Motor neuron (in vitro differentiated cells): ENCODE measurements around the gene SMIM38. TPM values are rescaled to one million over a fixed set of nuclear protein-coding genes. Genes with fewer than 3 reads are reported as not detected.
"Not testable (repeated sequence)": the region's sequence is repeated elsewhere in the genome, so short reads cannot be mapped to it uniquely, and the experiment has no call there.

ENCODE experiments used
- ATAC-seq, 8 experiments: fragments of 200-7000 bp; cut with Tn5 transposase; replicated peaks in 6 of 8; 2 replicates each; pipeline ENCODE4 v1.8.0; 2021; ENCODE audit warnings: mild to moderate bottlenecking in 8 of 8, moderate library complexity in 8 of 8
- H3K27ac ChIP-seq, 2 donors: fragments of 250-450 bp; sonication (Bioruptor Pico); 2 replicates each; pipeline ENCODE4 v1.9.0; 2021; ENCODE audit warnings: antibody characterized with exemption in 2 of 2, mild to moderate bottlenecking in 2 of 2, moderate library complexity in 1 of 2
- H3K4me1 ChIP-seq, 2 donors: fragments of 250-450 bp; sonication (Bioruptor Pico); replicated peaks in 1 of 2; 2 replicates each; pipeline ENCODE4 v1.6.1; 2021; ENCODE audit warnings: antibody characterized with exemption in 2 of 2, mild to moderate bottlenecking in 2 of 2, moderate library complexity in 1 of 2
- H3K4me3 ChIP-seq, 5 donors: fragments of 250-450 bp; sonication (Bioruptor Pico); 2 replicates each; pipeline ENCODE4 v1.9.0; 2021; ENCODE audit warnings: antibody characterized with exemption in 5 of 5, mild to moderate bottlenecking in 5 of 5, moderate library complexity in 4 of 5
- WGBS, 10 experiments: fragments of 450-650 bp; shearing (Covaris generic); methylation state at CpG; one replicate each; pipeline ENCODE4 v1.0.0; 2022; 5-methylcytosine and 5-hydroxymethylcytosine counted together
- in situ Hi-C, 9 experiments: fragments of 400-800 bp; cut with MboI; loops; one replicate each; pipeline ENCODE4 v1.15.0; 2021; ENCODE audit warnings: low sequenced_read_pairs in 9 of 9, low pct_unique_long_range_greater_than_20kb in 2 of 9; ENCODE audit not compliant: unreplicated experiment in 9 of 9
- total RNA-seq, 8 experiments: library from RNA; unstranded; fragments of 300-600 nt; gene quantifications; 2 replicates each; pipeline versions ENCODE4 v1.2.3 to v1.2.4, GENCODE V29; 2022

SMIM38 gene
- total RNA-seq, 8 experiments from 2014 or later: 0.14 to 1.2 (median 0.56) TPM; not detected in 1

DNA sequence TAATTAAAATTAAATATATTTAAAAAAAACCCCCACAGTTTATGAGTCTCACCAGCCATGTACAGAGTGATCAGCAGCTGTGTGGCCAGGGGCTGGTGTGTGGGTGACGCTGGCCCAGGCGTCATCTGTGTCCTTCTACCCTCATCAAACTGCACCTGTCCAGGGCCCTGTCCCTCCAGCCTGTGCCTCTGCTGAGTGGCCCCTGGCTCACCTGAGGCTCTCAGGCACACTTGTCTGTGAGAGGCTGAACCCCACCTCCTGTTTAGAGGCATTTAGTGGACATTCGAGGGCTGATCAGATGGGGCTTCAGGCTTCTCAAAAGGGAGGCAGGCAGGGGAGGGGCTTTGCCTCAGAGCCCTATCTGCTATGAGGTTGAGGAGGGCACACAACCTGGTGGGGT is 29.9 kb upstream of the SMIM38 start:
- no peak overlapping the region for H3K4me3 ChIP-seq
- H3K27ac ChIP-seq: no peak overlapping the region
- H3K4me1 ChIP-seq: peaks cover 9 to 13% of the 10 kb centered on the region in 2 donors
- WGBS, 10 experiments: 81 to 100% methylated on average over 1 to 3 of the region's 3 CpGs; no CpG with 5 or more reads in 8 of the 10 experiments
- ATAC-seq: no peak
- in situ Hi-C loops: no loop called here

- no peak for ATAC-seq
These were observed 29.4 kb upstream of the SMIM38 start for GRCh38 chr11:69126286-69126685.

DNA sequence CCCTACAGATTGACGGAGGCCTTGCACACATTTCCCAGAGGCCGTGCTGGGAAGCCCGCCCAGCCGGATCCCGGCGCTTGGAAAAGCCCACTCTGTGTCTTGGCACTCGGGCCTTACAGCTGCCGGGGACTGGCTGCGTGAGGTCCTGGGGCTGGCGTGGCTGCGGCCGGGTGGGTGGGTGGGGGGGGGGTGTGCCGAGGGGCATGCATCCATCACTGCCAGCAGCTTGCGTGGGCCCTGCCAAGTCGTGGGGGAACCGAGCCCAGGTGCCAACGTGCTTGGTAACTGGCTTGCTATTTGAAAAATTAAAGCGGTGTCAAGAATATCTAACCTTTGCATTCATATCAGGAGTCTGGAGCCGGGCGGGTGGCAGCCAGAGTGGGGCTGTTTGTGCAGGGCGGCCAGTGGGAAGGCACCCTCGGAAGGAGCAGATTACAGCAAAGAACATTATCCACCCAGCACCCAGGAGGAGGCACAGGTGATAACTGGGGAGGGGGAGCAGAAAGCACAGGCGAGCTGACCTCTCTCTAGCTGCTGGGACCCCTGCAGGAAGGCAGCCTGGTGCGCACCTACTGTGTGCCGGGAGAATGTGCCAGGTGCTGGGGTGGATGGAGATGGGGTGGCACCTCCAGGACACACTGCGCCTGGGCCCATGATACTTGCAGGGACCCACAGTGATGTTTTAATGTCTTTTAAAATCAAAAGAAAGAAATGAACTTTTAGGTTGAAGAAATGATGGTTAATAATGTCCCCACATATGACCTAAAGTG is 28.5 kb upstream of the SMIM38 start:
- no peak for ATAC-seq
- Histone ChIP-seq H3K4me3 (no peak overlapping the region), H3K27ac (no peak overlapping the region), H3K4me1 (peaks cover 9 to 17% of the 10 kb centered on the region in 2 donors)
- 78 to 92% (median 84%) methylated on average over 3 to 7 of the region's 26 CpGs; no CpG with 5 or more reads in 6 of the 10 experiments for WGBS, 10 experiments
- in situ Hi-C loops: no loop called here

More at GRCh38 chr11:69126286-69126685, 29.4 kb upstream of the SMIM38 start:
- H3K27ac ChIP-seq: no peak overlapping the region
- WGBS, 10 experiments: 100% methylated on average over 2 of the region's 12 CpGs; no CpG with 5 or more reads in 9 of the 10 experiments
- H3K4me3 ChIP-seq: no peak overlapping the region
- in situ Hi-C loops: no loop called here
- H3K4me1 ChIP-seq: peaks cover 9 to 13% of the 10 kb centered on the region in 2 donors

DNA sequence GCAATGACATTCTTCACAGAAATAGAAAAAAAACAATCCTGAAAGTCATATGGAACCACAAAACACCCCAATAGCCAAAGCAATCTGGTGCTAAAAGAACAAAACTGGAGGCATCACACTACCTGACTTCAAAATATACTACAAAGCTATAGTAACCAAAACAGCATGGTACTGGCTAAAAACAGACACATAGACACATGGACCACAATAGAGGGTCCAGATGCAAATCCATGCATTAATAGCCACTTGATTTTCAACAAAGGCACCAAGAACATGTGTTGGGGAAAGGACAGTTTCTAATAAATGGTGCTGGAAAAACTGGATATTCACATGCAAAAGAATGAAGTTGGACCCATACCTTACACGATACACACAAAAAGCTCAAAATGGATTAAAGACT is 27.9 kb upstream of the SMIM38 start:
- in situ Hi-C loops: no loop called here
- WGBS, 10 experiments: 60 to 100% (median 100%) methylated on average over 1 of the region's 1 CpG
- no peak overlapping the region for H3K27ac ChIP-seq
- H3K4me3 ChIP-seq: no peak overlapping the region
- no peak for ATAC-seq
- H3K4me1 ChIP-seq: peaks cover 6 to 11% of the 10 kb centered on the region in 2 donors

GRCh38 chr11:69129053-69129452 is 26.7 kb upstream of the SMIM38 start:
- Histone ChIP-seq H3K27ac (no peak overlapping the region), H3K4me1 (peaks cover 0 to 4% of the 10 kb centered on the region in 2 donors), H3K4me3 (no peak overlapping the region)
- WGBS, 10 experiments: 57 to 100% (median 90%) methylated on average over 1 to 2 of the region's 2 CpGs
- ATAC-seq: no peak
- in situ Hi-C loops: no loop called here

GRCh38 chr11:69129647-69130046 is 26.1 kb upstream of the SMIM38 start:
- Histone ChIP-seq H3K4me1 (peaks cover 0 to 4% of the 10 kb centered on the region in 2 donors), H3K27ac (no peak overlapping the region), H3K4me3 (no peak overlapping the region)
- in situ Hi-C loops: no loop called here
- WGBS, 10 experiments: 80 to 100% (median 99%) methylated on average over 1 to 6 of the region's 7 CpGs; no CpG with 5 or more reads in 2 of the 10 experiments
- no peak for ATAC-seq

GRCh38 chr11:69130654-69131053 is 25.1 kb upstream of the SMIM38 start:
- Histone ChIP-seq H3K4me1 (peaks cover 3 to 4% of the 10 kb centered on the region in 2 donors), H3K4me3 (no peak overlapping the region), H3K27ac (no peak overlapping the region)
- peak in 1 of 8 experiments; percentile 11 for ATAC-seq
- 33 to 100% (median 55%) methylated on average over 2 to 9 of the region's 9 CpGs; no CpG with 5 or more reads in 4 of the 10 experiments for whole genome bisulfite sequencing, 10 experiments
- in situ Hi-C loops: no loop called here

DNA sequence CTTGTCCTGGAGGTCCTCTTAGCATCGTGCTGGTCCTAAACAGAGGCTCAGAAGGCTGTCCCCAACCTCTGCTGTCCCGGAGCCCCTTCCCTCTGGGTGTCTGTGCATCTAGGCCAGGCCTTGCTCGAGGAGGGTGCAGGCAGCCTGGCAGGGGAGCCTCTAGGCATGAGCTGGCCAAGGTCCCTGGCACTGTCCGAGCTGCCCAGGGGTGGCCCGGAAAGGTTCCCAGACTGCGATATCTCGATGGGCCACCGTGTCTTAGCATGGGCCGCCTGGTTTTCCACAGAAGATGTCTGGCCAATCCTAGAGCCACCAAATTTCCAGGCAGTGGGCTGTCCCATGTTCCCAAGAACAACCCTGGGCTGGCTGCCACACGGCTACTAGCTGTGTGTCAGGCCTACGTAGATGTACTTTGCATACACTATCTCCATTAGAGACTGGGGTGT is 24.6 kb upstream of the SMIM38 start:
- Histone ChIP-seq H3K27ac (no peak overlapping the region), H3K4me3 (no peak overlapping the region), H3K4me1 (peaks cover 4 to 5% of the 10 kb centered on the region in 2 donors)
- ATAC-seq: peak; percentile 23 to 47 (median 34)
- 0 to 100% (median 87%) methylated on average over 1 to 5 of the region's 11 CpGs; no CpG with 5 or more reads in 4 of the 10 experiments for WGBS, 10 experiments
- in situ Hi-C loops: no loop called here

DNA sequence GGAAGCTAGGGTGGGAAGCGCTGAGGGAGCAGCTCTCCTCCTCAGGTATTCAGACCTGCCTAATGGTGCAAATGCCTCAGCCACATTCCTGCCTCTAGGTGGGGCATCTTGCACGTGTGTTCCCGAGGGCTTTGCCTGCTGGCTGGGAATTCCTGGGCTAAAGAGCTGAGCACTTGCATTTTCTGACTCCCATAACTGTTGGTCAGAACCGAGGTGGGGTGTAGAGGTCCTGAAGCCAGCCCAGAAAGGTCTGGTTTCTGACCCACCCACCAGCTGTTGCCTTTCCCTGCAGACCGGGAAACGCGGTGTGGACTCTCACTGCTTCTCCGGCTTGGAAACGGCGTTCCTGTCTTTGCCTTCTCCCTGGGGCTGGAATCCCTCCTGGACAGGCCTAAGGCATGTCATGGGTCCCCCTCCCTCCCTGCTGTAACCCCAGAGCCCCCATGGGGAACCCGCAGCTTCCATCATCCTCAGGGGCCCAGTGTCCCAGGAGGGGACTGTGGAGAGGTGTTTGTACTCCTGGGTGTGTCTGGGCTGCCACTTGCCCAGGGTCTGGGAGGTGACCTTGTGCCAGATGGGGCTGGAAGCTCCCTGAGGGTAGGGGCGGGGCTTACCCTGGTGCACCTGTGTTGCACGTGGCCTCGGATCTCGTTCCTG is 24.0 kb upstream of the SMIM38 start:
- no peak overlapping the region for H3K4me3 ChIP-seq
- peaks cover 4 to 5% of the 10 kb centered on the region in 2 donors for H3K4me1 ChIP-seq
- peak; percentile 70 to 98 (median 88) for ATAC-seq
- in situ Hi-C loops: no loop called here
- H3K27ac ChIP-seq: no peak overlapping the region
- WGBS, 10 experiments: 0 to 74% (median 60%) methylated on average over 1 to 6 of the region's 15 CpGs; no CpG with 5 or more reads in 3 of the 10 experiments

DNA sequence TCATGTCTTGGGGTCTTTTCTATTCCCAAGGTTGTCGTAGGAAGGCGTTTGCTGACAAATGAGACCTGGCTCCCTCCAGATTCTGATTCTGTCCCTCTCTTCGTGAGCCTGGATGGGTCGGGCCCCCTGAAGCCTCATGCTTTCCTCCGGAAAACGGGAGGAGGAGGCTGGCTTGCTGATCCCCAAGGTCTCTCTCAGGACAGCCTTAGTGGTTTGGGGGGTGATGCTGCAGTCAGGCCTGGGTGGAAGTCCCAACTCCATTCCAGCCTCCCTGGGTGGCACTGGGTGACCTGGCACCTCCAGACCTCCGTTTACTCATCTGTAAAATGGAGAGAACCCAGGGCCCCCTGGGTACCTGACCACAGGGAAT is 23.4 kb upstream of the SMIM38 start:
- 30 to 90% (median 80%) methylated on average over 1 to 2 of the region's 7 CpGs; no CpG with 5 or more reads in 5 of the 10 experiments for WGBS, 10 experiments
- H3K4me1 ChIP-seq: peaks cover 4 to 5% of the 10 kb centered on the region in 2 donors
- in situ Hi-C loops: no loop called here
- no peak for ATAC-seq
- H3K27ac ChIP-seq: no peak overlapping the region
- no peak overlapping the region for H3K4me3 ChIP-seq

DNA sequence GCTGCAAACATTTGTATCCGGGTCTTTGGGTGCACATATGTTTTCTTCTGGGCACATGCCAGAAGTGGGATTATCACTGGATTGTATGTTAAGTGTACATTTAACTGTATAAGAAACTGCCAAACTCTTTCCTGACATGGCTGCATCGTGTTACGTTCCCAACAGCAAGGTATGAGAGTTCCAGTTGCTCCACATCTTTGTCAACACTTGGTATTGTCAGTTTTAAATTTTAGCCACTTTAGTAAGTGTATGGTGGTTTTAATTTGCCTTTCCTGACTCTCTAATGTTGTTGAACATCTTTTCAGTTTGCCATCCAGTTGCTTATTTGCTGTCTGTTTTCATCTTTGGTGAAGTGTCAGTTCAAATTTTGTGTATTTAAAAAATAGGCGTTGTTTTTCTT is 22.5 kb upstream of the SMIM38 start:
- no peak overlapping the region for H3K4me3 ChIP-seq
- 74 to 100% (median 94%) methylated on average over 1 to 4 of the region's 4 CpGs; no CpG with 5 or more reads in 3 of the 10 experiments for WGBS, 10 experiments
- H3K27ac ChIP-seq: no peak overlapping the region
- in situ Hi-C loops: no loop called here
- no peak for ATAC-seq
- H3K4me1 ChIP-seq: peaks cover 4 to 5% of the 10 kb centered on the region in 2 donors

DNA sequence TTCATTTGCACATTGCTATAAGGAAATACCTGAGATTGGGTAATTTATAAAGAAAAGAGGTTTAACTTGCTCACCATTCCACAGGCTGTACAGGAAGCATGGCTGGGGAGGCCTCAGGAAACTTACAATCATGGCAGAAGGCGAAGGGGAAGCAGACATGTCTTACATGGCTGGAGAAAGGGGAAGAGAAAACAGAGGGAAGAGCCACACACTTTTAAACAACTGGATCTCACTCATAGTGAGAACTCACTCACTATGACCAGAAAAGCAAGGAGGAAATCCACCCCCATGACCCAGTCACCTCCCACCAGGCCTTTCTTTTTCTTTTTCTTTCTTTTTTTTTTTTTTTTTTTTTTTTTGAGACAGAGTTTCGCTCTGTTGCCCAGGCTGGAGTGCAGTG is 21.6 kb upstream of the SMIM38 start:
- in situ Hi-C loops, H3K27ac ChIP-seq, ATAC-seq, H3K4me1 ChIP-seq, H3K4me3 ChIP-seq: not testable (repeated sequence)
- 80 to 100% (median 100%) methylated on average over 1 of the region's 2 CpGs; no CpG with 5 or more reads in 5 of the 10 experiments for WGBS, 10 experiments

DNA sequence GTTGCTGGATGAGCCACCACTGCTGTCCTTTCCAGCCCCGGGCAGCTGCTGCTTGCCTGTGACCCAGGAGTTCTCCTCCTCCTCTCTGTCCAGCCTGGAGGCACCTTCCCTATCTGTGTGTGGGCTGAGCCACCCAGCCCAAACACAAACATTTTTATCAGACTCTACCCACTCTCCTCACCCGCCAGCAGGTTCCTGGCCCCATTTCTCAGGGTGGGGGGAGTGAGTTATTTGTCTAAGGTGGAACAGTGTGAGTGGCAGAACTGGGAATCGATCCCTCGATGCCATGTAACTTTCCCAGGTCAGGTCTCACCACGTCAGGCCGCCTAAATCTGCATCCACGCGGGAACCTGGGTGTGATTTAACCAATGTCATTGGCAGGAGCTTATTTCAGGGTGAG is 20.8 kb upstream of the SMIM38 start:
- Histone ChIP-seq H3K27ac (no peak overlapping the region), H3K4me3 (no peak overlapping the region), H3K4me1 (peaks cover 4 to 5% of the 10 kb centered on the region in 2 donors)
- in situ Hi-C loops: no loop called here
- WGBS, 10 experiments: 61 to 95% (median 93%) methylated on average over 2 to 7 of the region's 8 CpGs; no CpG with 5 or more reads in 4 of the 10 experiments
- ATAC-seq: no peak
